Measurements from ENCODE around the gene TRAPPC8. TPM values are rescaled to one million over a fixed set of nuclear protein-coding genes. Genes with fewer than 3 reads are reported as not detected.

The TRAPPC8 gene
- total RNA-seq, 1 donor from 2014 or later: 29.4 TPM

DNA sequence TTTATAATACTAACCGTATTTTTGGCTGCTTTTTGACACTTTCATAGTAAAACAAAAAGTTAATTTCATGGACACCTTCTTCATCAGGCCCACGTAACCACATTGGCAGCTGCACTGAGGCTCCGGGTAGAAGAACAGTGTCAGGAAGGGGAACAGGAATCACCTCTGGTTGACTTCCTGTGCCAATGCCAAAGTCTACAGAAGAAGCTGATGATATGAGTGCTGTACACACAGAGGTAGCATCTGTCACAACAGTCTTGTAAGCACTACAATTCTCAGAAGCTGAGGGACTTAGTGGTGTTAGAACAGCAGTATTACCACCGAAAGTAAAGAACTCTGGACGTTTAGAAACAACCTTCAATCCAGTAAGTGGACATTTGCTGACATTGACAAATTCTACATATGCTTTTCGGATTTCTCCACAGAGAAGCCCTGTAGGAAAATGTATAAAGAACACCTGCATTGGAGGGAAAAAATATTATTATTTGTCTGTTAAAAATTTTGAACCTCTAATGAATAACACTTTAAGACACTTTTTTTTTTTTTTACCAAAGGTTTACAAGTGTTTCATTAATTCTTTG is 85.3 kb downstream of the TRAPPC8 start:
- H3K27me3 ChIP-seq (ENCODE audit: control insufficient read depth, insufficient read depth, low read length): no peaks in the 10 kb centered on the region
- H3K36me3 ChIP-seq (ENCODE audit: control insufficient read depth, insufficient read depth, low read length): peaks cover 2% of the 10 kb centered on the region
- H3K4me3 ChIP-seq (ENCODE audit: low read depth, low read length): no peak overlapping the region
- TF ChIP-seq, protein P1, sequence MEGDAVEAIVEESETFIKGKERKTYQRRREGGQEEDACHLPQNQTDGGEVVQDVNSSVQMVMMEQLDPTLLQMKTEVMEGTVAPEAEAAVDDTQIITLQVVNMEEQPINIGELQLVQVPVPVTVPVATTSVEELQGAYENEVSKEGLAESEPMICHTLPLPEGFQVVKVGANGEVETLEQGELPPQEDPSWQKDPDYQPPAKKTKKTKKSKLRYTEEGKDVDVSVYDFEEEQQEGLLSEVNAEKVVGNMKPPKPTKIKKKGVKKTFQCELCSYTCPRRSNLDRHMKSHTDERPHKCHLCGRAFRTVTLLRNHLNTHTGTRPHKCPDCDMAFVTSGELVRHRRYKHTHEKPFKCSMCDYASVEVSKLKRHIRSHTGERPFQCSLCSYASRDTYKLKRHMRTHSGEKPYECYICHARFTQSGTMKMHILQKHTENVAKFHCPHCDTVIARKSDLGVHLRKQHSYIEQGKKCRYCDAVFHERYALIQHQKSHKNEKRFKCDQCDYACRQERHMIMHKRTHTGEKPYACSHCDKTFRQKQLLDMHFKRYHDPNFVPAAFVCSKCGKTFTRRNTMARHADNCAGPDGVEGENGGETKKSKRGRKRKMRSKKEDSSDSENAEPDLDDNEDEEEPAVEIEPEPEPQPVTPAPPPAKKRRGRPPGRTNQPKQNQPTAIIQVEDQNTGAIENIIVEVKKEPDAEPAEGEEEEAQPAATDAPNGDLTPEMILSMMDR (IDR thresholded peaks at IDR 0.05; ENCODE audit: insufficient read depth, low read length, poor library complexity, severe bottlenecking): no peak
- no peak for DNase-seq (ENCODE audit: low read depth)

DNA sequence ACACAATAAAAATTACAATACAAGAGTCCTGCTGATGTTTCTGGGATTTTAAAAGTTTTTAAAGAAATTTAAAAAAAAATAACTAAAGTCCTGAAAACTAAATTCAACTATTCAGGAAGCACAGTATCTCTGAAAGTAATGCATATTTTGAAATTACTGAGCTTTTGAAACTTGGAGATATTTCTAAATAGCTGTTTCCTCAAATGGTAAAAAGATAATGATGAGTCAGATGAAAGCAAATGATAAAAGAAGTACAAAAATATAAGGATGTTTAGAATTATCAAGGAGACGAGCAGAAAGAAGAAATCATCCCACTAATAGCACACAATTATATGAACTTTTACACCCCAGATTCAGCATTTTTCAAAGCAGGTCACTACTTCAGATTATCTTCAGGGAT is 92.1 kb downstream of the TRAPPC8 start:
- TF ChIP-seq, protein P1 (IDR thresholded peaks at IDR 0.05; ENCODE audit: insufficient read depth, low read length, poor library complexity, severe bottlenecking): no peak
- Histone ChIP-seq H3K4me3 (ENCODE audit: low read depth, low read length) (no peak overlapping the region), H3K27me3 (ENCODE audit: control insufficient read depth, insufficient read depth, low read length) (no peaks in the 10 kb centered on the region), H3K36me3 (ENCODE audit: control insufficient read depth, insufficient read depth, low read length) (no peaks in the 10 kb centered on the region)
- DNase-seq (ENCODE audit: low read depth): no peak

DNA sequence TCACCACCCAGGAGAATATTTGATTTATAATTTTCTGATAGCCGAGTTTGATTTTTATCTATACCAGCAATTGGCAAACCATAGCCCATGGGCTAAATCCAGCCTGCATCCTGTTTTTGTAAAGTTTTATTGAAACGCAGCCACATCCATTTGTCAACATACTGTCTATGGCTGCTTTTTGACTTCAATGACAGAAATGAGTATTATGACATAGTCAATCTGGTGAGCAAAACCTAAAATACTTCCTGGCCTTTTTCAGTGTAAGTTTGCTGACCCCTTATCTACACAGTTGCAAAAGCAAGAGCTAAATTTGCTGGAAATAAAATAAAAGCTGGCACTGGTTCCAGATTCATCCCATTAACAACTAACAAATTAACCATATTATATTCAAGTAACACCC is 102.4 kb downstream of the TRAPPC8 start:
- TF ChIP-seq, protein P1 (IDR thresholded peaks at IDR 0.05; ENCODE audit: insufficient read depth, low read length, poor library complexity, severe bottlenecking): no peak
- no peak for DNase-seq (ENCODE audit: low read depth)
- H3K36me3 ChIP-seq (ENCODE audit: control insufficient read depth, insufficient read depth, low read length): no peaks in the 10 kb centered on the region
- no peaks in the 10 kb centered on the region for H3K27me3 ChIP-seq (ENCODE audit: control insufficient read depth, insufficient read depth, low read length)
- H3K4me3 ChIP-seq (ENCODE audit: low read depth, low read length): no peak overlapping the region

DNA sequence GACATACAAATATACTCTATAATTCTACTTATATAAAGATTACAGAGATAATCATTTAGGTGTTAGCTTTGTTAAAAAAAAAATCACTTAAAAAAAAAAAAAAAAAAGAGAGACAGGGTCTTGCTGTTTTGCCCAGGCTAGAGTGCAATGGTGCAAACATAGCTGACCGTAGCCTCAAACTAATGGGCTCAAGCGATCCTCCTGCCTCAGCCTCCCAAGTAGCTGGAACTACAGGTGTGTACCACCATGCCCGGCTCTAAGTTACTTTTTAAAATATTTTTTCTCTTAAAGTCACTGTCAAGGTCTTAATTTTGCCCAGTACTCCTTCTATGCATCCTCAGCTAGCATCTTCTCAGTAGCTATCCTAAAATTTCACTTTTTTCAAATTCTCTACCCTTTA is 105.0 kb downstream of the TRAPPC8 start:
- no peaks in the 10 kb centered on the region for H3K27me3 ChIP-seq (ENCODE audit: control insufficient read depth, insufficient read depth, low read length)
- no peak for DNase-seq (ENCODE audit: low read depth)
- no peaks in the 10 kb centered on the region for H3K36me3 ChIP-seq (ENCODE audit: control insufficient read depth, insufficient read depth, low read length)
- TF ChIP-seq, protein P1 (IDR thresholded peaks at IDR 0.05; ENCODE audit: insufficient read depth, low read length, poor library complexity, severe bottlenecking): no peak
- H3K4me3 ChIP-seq (ENCODE audit: low read depth, low read length): no peak overlapping the region

DNA sequence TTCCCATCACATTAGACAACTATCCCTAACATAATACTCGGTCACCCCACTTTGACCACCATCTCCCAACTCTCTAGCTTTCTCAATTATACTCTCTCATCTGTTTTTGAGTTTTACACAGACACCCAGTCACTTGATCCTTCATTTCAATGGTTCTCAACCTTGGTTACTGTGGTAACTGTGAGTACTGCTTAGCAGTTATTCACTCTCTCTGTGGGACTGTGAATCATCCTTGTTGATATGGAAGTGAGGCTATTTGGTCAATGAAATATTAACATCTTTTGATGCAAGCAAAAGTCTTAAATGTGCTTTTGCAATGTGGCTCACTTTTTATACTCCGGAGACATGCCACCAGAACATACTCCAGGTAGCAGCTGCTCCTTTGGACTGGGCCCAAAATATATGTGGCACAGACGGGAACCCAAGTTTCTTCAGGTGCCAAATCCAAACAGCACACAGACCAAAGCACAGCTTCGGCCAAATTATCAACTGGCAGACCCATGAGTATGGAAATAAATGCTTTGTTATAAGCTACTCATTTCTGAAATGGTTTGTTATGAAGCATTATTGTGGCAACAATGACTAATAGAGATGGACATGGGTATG is 107.3 kb downstream of the TRAPPC8 start:
- no peak overlapping the region for H3K4me3 ChIP-seq (ENCODE audit: low read depth, low read length)
- DNase-seq (ENCODE audit: low read depth): no peak
- TF ChIP-seq, protein P1 (IDR thresholded peaks at IDR 0.05; ENCODE audit: insufficient read depth, low read length, poor library complexity, severe bottlenecking): no peak
- no peaks in the 10 kb centered on the region for H3K36me3 ChIP-seq (ENCODE audit: control insufficient read depth, insufficient read depth, low read length)
- no peaks in the 10 kb centered on the region for H3K27me3 ChIP-seq (ENCODE audit: control insufficient read depth, insufficient read depth, low read length)

DNA sequence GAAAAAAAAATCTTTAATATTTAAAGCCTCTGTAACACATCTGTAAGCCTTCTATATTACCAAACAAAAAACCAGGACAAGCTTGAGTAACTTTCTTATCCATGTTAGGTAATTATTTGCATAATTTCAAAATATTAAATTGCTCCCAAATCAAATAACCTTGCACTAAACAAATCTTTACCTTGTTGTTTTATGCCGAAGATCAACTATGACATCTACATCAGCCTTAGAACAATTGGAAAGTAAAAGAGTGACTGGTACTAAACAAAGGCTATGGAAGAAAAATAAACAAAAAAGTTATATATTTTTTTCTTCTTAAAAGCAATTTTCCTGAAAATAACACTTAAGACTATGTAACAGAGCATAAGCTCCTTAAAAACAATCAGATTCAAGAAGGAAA is 111.0 kb downstream of the TRAPPC8 start:
- H3K4me3 ChIP-seq (ENCODE audit: low read depth, low read length): no peak overlapping the region
- no peaks in the 10 kb centered on the region for H3K27me3 ChIP-seq (ENCODE audit: control insufficient read depth, insufficient read depth, low read length)
- TF ChIP-seq, protein P1 (IDR thresholded peaks at IDR 0.05; ENCODE audit: insufficient read depth, low read length, poor library complexity, severe bottlenecking): no peak
- no peak for DNase-seq (ENCODE audit: low read depth)
- peaks cover 1% of the 10 kb centered on the region for H3K36me3 ChIP-seq (ENCODE audit: control insufficient read depth, insufficient read depth, low read length)
